Activated T-cell treated with anti-CD3 and anti-CD28 coated beads, Interleukin-2, amount 50 U/mL, for 72 hours (primary cell): ENCODE measurements around the gene LYST. TPM values are rescaled to one million over a fixed set of nuclear protein-coding genes. Genes with fewer than 3 reads are reported as not detected.
A peak's percentile ranks its signal among the peaks of the same experiment; 100 is the strongest.
"Not testable (repeated sequence)": the region's sequence is repeated elsewhere in the genome, so short reads cannot be mapped to it uniquely, and the experiment has no call there.

Source experiments
- ATAC-seq, 2 donors: fragments of 150-1000 bp; cut with Tn5 transposase; replicated peaks in 1 of 2; 2 replicates each; pipeline ENCODE4 v1.10.0; 2021; ENCODE audit warnings: moderate library complexity in 2 of 2, mild to moderate bottlenecking in 1 of 2
- DNase-seq, 2 donors: peaks; one replicate each; pipeline ENCODE4 v3.0.0; 2021 to 2022; ENCODE audit warnings: mixed read lengths in 1 of 2
- H3K27ac Mint-ChIP-seq: one replicate; pipeline ENCODE4 v1.8.0; 2022; ENCODE audit warnings: mild to moderate bottlenecking, moderate library complexity, mixed read lengths
- H3K27me3 Mint-ChIP-seq: one replicate; pipeline ENCODE4 v1.8.0; 2022; ENCODE audit warnings: low read depth, mixed read lengths
- H3K36me3 Mint-ChIP-seq, 2 donors: one replicate each; pipeline ENCODE4 v1.8.0; 2022; ENCODE audit warnings: mixed read lengths in 2 of 2, mild to moderate bottlenecking in 1 of 2; ENCODE audit not compliant: insufficient read depth in 2 of 2
- H3K4me1 Mint-ChIP-seq: one replicate; pipeline ENCODE4 v1.8.0; 2022; ENCODE audit warnings: low read depth, mixed read lengths
- H3K4me3 Mint-ChIP-seq, 2 donors: one replicate each; pipeline ENCODE4 v1.8.0; 2022; ENCODE audit warnings: mild to moderate bottlenecking in 2 of 2, mixed read lengths in 2 of 2, moderate library complexity in 2 of 2
- H3K9me3 Mint-ChIP-seq, 2 donors: one replicate each; pipeline ENCODE4 v1.8.0; 2022; ENCODE audit warnings: mixed read lengths in 2 of 2
- total RNA-seq, 2 donors: library from RNA; stranded (reverse); gene quantifications; one replicate each; pipeline ENCODE4 v1.2.3, GENCODE V29; 2022

Gene LYST
- total RNA-seq, 2 donors from 2014 or later: 43.9 to 50.7 TPM

DNA sequence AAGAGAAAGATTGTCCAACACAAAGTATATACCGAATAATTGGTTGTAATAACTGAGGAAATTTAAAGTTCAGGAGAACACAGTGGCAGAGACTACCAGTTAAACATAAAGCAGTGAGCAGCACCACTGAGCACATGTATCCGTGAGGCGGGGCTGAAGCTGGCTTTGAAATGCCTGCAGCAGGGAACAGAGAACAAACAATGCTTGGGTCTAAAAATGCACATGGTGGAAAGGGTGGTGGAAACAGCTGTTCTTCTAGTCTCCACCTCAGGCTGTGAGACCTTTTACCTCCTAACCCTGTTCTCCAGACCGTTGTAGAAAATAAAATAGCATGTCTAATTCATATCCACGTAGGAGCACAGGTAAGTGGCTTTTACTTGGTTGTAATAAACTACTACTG, 209.4 kb downstream of the LYST start:
- Mint-ChIP-seq H3K4me1 (no peaks in the 10 kb centered on the region), H3K27me3 (peaks cover 26% of the 10 kb centered on the region), H3K36me3 (peaks cover 5 to 6% of the 10 kb centered on the region in 2 donors), H3K4me3 (no peak overlapping the region), H3K9me3 (peaks cover 2 to 4% of the 10 kb centered on the region in 2 donors), H3K27ac (no peak overlapping the region)
- DNase-seq (no peak), ATAC-seq (no peak)

DNA sequence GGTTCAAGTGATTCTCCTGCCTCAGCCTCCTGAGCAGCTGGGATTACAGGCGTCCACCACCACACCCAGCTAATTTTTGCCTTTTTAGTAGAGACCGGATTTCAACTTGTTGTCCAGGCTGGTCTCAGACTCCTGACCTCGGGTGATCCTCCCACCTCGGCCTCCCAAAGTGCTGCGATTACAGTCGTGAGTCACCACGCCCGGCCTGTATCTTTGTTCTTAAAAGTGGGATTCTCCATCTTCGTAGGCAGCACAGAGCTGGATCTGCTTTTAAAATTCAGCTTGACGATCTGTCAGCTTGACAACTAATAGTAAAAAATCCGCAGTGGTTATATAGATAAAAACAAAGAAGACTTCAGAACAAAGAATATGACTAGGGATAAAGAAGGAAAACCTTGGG, 214.3 kb downstream of the LYST start:
- Mint-ChIP-seq H3K4me3 (no peak overlapping the region), H3K9me3 (peaks cover 2 to 4% of the 10 kb centered on the region in 2 donors), H3K36me3 (peaks cover 3 to 10% of the 10 kb centered on the region in 2 donors), H3K27ac (no peak overlapping the region), H3K27me3 (peaks cover 60% of the 10 kb centered on the region), H3K4me1 (peaks cover 20% of the 10 kb centered on the region)
- no peak for DNase-seq
- ATAC-seq: no peak

DNA sequence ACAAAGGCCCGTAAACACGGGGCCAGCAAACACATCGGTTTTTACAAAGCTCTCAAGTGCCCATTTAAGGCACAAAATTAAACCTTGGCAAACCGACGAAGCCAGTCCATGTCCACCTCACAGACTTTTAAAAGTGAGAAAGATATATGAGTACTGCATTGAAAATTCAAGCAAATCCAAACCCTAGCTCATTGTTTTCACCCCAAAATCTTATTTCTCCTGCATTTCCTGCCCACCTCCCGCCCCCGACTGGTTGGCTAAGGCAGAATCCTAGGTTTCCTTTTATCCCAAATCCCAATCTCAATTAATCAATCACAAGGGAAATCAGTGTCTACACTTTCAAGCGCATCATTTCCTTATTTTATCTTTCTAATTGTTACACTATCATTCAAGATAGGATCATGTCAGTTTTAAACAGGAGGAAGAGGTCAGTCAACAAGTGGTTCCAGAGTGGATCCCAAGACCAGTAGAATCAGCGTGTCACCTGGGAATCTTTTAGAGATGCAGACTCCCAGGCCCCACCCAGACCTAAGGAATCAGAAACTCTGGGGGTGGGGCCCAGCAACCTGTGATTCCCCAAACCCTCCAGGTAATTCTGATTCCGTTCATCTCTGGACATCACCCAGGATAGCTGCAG, 215.4 kb downstream of the LYST start:
- no peak for ATAC-seq
- H3K4me3 Mint-ChIP-seq: peak overlapping the region; percentile 67 to 70
- H3K27ac Mint-ChIP-seq: no peak overlapping the region
- H3K36me3 Mint-ChIP-seq: peaks cover 1 to 8% of the 10 kb centered on the region in 2 donors
- DNase-seq: no peak
- peaks cover 71% of the 10 kb centered on the region for H3K27me3 Mint-ChIP-seq
- peaks cover 20% of the 10 kb centered on the region for H3K4me1 Mint-ChIP-seq
- H3K9me3 Mint-ChIP-seq: peaks cover 0 to 4% of the 10 kb centered on the region in 2 donors

DNA sequence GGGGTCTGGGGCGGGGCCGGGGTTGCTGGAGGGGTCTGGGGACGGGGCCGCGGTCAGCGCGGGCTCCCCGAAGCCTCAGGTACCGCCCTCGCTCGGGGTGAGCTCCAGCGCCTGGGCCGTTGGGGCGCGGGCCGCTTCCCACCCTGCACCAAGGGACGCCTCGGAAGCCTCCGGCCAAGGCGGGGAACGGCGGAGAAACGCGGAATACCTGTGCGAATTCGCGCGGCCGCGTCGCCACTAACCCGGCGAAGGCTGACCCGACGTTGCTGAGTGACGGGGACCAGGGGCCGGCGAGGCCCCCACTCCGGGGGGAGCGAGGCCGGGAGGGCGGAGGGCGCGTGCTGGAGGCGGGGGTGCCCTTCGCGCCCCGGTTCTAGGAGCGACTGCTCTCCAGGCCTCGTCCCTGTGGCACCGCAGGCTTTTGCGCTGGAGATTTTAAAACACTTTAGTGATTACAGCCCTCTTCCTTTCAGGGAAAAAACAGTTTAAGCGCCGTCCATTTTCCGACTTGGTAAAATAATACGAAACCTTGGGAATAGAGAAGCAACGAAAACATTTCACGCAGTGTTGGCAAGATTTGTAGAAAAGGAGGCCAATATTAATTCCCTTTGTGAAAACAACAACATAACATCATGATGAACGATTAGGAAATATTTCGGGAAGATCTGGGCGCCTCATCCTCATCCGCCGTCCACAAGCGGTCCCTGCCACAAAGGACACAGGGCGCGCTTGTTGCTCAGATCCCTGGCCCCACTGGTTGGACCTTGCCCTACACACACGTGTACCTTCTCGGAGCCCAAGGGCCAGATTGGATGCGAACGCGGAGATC, 216.2 kb downstream of the LYST start:
- H3K4me1 Mint-ChIP-seq: peaks cover 20% of the 10 kb centered on the region
- peak; percentile 27 to 31 for DNase-seq
- peak overlapping the region; percentile 67 to 70 for H3K4me3 Mint-ChIP-seq
- peaks cover 1 to 8% of the 10 kb centered on the region in 2 donors for H3K36me3 Mint-ChIP-seq
- peaks cover 75% of the 10 kb centered on the region for H3K27me3 Mint-ChIP-seq
- H3K9me3 Mint-ChIP-seq: peaks cover 0 to 4% of the 10 kb centered on the region in 2 donors
- no peak overlapping the region for H3K27ac Mint-ChIP-seq
- peak; percentile 40 to 44 for ATAC-seq

DNA sequence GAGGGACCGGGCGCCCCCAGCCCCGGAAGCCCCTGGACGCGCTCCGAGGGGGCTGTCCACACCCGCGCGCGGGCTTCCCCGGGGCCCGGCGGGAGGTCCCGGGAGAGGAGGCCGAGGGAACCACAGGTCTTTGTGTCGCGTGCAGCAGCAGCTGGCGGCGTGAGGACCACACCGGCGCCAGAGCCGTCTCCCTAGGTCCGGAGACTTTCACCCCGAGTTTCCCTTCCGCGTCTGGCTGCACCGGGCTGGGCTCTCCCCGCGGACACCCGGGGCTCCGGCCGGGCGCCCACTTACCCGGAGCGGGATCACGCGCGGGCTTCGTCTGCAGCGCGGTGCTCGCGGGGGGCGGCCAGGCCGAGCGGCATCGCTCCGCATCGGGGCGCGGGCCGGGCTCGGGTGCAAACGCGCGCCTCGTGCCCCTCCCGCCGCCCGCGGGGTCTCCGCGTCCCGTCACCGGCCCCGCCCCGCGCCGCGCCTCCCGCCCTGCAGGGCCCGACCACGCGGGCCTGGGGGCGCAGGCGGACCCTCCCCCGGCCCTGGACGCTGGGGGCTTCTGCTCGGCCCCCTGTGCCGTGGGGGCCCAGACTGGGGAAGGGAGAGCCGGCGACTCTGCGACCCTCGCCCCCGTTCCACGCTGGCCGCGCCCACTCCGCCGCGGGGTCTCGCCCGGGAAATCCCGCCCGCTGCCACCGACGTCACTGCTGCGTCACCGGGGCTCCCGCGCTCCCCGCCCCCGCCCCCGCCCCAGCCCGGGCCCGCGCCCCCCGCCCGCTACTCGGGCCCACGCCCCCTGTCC, 217.1 kb downstream of the LYST start, which contains the start of gene GNG4:
Gene GNG4 (minus strand): TSS at position 417 of the 796 bp plus-strand sequence. CDS start 65,946 bp downstream, outside the sequence.
- Mint-ChIP-seq H3K27ac (no peak within 1 kb of the TSS), H3K36me3 (peaks cover 1 to 8% of the 10 kb centered on the region in 2 donors), H3K9me3 (peaks cover 0 to 4% of the 10 kb centered on the region in 2 donors), H3K27me3 (peaks cover 77% of the 10 kb centered on the region), H3K4me3 (peak within 1 kb of the TSS; percentile 90 to 93), H3K4me1 (peaks cover 26% of the 10 kb centered on the region)
- DNase-seq (peak; percentile 37 to 40), ATAC-seq (peak; percentile 47 to 50)

DNA sequence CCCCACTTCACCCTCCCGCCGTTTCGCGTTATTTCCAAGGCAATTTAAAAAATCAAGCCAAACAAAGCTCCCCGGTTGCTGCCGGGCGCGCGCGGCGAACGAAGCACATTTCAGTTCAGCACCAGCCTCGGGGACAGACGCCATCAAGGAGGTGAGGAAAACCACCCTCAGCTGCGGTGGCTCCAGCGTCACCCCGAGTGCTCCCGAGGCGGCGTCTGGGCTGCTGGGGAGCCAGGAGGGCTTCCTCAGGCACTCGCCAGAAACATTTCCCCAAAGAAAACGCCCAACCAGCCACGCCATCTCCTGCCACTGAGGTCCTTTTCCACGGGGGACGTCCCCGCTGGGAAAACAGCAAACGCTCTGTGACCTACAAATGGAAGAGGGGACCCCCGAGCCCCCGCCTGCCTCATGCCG, 217.7 kb downstream of the LYST start:
- H3K36me3 Mint-ChIP-seq: peaks cover 1 to 8% of the 10 kb centered on the region in 2 donors
- H3K4me3 Mint-ChIP-seq: peak overlapping the region; percentile 90 to 93
- H3K27ac Mint-ChIP-seq: no peak overlapping the region
- peaks cover 79% of the 10 kb centered on the region for H3K27me3 Mint-ChIP-seq
- H3K9me3 Mint-ChIP-seq: peaks cover 0 to 3% of the 10 kb centered on the region in 2 donors
- DNase-seq (peak; percentile 61 to 69), ATAC-seq (peak; percentile 71)
- H3K4me1 Mint-ChIP-seq: peaks cover 26% of the 10 kb centered on the region

DNA sequence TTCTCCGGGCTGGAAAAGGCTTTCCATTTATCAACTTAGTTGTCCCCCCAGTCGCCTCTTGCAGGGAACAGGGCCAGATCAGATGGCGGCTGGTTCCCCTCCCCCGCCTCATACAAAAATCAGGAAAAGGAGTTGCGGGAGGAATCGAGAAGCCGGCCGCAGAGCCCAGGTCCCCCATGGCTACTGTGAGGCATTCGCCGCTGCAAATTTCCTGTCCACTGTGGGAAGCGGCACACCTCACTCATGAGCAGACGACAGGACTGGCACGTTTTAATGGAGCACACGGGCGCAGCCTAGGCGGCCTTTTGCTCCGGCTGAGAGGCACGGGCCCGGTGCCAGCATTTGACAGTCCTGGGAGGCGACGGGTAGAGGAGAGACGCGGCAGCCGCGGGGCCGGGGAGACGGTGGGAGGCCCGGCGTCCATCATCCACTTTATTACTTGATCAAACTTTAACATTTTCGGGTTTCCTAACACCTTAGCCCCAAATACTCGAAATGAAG, 218.2 kb downstream of the LYST start:
- DNase-seq (peak in 1 of 2 donors; percentile 15), ATAC-seq (peak in 1 of 2 donors; percentile 12)
- Mint-ChIP-seq H3K9me3 (no peaks in the 10 kb centered on the region), H3K4me3 (peak overlapping the region; percentile 90 to 93), H3K27me3 (peaks cover 79% of the 10 kb centered on the region), H3K27ac (no peak overlapping the region), H3K4me1 (peaks cover 30% of the 10 kb centered on the region), H3K36me3 (peaks cover 1 to 8% of the 10 kb centered on the region in 2 donors)

DNA sequence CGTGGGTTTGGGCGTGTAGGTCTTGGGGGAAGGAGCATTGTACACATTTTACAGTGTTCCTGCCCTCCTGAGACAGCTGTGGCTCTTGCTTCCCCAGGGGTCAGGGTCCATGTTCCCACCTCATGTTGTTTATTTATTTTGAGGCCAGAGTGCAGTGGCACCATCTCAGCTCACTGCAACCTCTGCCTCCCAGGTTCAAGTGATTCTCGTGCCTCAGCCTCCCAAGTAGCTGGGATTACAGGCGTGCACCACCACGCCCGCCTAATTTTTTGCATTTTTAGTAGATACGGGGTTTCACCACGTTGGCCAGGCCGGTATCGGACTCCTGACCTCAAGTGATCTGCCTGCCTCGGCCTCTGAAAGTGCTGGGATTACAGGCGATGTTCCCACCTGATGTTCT, 219.2 kb downstream of the LYST start:
- not testable (repeated sequence) for DNase-seq, H3K27ac Mint-ChIP-seq, ATAC-seq, H3K36me3 Mint-ChIP-seq, H3K9me3 Mint-ChIP-seq, H3K4me3 Mint-ChIP-seq
- peaks cover 39% of the 10 kb centered on the region for H3K4me1 Mint-ChIP-seq
- H3K27me3 Mint-ChIP-seq: peaks cover 77% of the 10 kb centered on the region

DNA sequence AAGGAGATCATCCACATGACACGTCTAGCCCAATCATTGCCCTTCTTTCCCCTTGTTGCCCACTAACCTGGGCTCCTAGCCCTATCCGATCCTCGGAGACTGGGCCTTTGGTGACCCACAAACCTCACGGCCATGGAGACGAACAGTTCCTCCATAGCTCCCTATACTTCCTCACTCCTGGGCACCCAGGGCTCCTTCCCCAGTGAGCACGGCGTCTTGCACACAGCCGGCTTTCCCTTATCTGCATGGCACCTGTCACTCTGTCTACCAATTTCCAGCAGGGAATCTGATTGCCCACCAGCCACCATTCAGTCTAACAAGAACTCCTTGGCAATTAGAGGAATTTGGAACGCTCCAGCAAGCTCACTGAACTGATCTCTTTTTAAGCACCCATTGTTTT, 220.2 kb downstream of the LYST start:
- Mint-ChIP-seq H3K4me3 (no peak overlapping the region), H3K27me3 (peaks cover 70% of the 10 kb centered on the region), H3K4me1 (peaks cover 49% of the 10 kb centered on the region), H3K36me3 (peaks cover 1 to 5% of the 10 kb centered on the region in 2 donors), H3K27ac (no peak overlapping the region), H3K9me3 (no peaks in the 10 kb centered on the region)
- no peak for DNase-seq
- no peak for ATAC-seq

DNA sequence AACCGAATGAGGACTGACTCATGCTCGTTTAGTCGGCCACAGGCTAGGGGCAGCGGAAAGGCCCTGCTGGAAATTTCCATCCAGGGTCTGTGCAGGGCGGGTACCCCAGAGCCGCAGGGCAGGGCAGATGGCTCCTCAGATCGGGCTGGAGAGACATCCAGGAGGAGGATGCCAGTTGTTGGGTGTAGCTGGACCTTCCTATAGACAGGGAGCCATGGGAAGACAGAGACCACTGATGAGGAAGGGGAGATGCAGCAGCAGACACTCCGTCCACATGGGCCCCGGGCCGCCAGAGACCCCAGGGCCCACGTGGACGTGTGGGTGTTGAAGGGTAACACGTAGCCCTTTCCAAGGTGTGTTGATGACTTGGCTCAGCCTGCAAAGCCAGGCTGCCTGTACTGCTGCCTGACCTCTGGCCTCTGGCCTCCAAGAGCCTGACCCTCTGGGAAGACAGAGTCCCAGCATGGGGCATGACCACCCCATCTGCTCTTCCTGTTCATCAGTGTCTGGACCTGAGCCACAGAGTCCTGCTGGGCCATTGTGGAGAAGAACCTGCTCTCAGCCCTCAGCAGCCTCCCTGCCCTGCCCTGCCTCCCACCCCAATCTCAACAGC, 221.9 kb downstream of the LYST start:
- ATAC-seq (no peak), DNase-seq (no peak)
- H3K4me3 Mint-ChIP-seq: no peak overlapping the region
- H3K27ac Mint-ChIP-seq: no peak overlapping the region
- no peaks in the 10 kb centered on the region for H3K9me3 Mint-ChIP-seq
- H3K4me1 Mint-ChIP-seq: peaks cover 48% of the 10 kb centered on the region
- H3K27me3 Mint-ChIP-seq: peaks cover 64% of the 10 kb centered on the region
- H3K36me3 Mint-ChIP-seq: peaks cover 1 to 2% of the 10 kb centered on the region in 2 donors

DNA sequence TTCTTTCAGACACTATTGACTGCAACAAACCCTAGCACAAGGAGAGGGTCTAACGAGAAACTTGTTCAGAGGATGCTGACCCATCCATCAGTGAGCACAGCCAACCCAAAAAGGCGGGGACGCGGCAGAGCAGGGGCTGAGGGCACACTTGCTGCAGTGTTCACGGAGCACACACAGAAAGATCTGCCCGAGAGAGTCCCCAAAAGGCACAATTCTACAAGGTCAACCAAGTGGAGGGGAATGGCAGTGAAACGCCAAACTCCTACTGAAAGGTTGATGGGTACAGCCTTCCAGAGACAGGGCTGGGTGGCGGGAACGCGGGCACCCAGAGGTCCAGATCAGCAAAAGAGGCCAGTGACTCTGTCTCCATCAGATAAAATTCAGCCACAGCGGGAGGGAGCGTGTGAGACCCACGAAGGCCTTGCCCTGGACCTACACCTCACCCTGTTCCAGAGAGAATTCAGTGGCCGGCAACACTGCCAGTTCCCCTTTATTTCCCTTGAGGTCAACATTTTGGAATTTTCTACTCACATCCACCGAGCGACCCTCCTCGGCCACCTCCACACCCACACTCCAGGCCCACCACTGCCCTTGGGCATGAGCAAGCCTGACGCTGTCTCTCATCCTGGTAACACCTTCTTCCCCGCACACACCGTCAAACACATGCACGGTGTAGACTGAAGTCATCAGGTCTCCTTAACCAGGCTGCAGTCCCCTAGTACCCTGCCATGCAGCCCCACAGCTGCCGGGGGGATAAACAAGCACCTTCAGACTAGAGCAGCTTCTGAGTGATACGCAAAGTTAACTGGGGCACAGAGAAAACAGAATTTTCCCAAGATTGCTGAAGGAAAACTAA, 222.6 kb downstream of the LYST start:
- H3K27me3 Mint-ChIP-seq: peaks cover 67% of the 10 kb centered on the region
- ATAC-seq (no peak), DNase-seq (no peak)
- H3K4me1 Mint-ChIP-seq: peaks cover 47% of the 10 kb centered on the region
- H3K9me3 Mint-ChIP-seq: no peaks in the 10 kb centered on the region
- H3K27ac Mint-ChIP-seq: no peak overlapping the region
- H3K4me3 Mint-ChIP-seq: no peak overlapping the region
- H3K36me3 Mint-ChIP-seq: peaks cover 1 to 2% of the 10 kb centered on the region in 2 donors
